SHP77 treated with DMSO at 0.1 percent for 48 hours (cell line): ENCODE data around the gene CCDC88B.

ENCODE experiments used
- DNase-seq: peaks from one replicate; lab custom pipeline; 2025; lab: John Stamatoyannopoulos, UW

Gene CCDC88B

GRCh38 chr11:64362339-64362738 is 22.3 kb downstream of the CCDC88B start:
- no peak for DNase-seq

GRCh38 chr11:64364435-64364834 is 24.4 kb downstream of the CCDC88B start:
- no peak for DNase-seq

DNA sequence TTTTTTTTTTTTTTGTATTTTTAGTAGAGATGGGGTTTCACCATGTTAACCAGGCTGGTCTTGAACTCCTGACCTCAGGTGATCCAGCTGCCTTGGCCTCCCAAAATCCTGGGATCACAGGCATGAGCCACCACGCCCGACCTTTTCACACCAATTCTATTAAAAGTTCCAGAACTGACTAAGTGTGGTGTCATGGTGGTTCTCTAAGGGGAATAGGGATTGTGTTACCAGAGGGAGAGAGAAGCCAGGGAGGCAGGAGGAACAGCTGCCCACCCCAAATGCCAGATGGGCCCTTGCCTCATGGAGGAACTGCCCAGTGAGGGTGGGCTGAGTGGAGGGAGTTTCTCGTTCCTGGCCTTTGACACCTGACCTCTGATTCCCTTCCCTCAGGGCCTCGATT is 24.9 kb downstream of the CCDC88B start:
- no peak for DNase-seq

GRCh38 chr11:64366751-64367150 is 26.7 kb downstream of the CCDC88B start:
- DNase-seq, result no peak

DNA sequence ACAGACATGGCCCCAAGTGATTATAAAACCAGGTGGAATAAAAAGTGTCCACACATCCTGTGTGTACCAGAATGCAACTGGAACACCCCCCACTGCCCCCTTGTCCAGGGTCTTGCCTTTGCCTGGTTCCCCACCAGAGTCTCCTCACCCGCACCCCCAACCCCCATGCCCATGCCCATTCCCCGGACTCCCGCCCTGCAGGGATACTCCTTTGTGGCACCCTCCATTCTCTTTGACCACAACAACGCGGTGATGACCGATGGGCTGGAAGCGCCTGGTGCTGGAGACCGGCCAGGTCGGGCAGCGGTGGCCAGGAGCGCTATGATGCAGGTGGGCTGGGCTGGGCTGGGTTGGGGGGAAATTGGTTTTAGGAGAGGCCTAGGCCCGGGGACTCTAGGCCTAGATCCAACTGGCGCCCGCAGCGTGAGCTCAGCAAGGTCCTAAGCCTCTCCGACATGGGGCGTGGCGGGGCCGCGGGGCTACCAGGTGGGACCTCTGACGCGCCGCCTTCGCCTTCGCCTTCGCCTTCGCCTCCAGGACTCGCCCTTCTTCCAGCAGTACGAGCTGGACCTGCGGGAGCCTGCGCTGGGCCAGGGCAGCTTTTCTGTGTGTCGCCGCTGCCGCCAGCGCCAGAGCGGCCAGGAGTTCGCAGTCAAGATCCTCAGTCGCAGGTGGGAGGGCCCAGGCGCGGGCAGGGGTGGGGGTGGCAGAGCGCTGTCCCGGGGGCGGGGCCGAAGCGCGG is 28.1 kb downstream of the CCDC88B start:
- no peak for DNase-seq

DNA sequence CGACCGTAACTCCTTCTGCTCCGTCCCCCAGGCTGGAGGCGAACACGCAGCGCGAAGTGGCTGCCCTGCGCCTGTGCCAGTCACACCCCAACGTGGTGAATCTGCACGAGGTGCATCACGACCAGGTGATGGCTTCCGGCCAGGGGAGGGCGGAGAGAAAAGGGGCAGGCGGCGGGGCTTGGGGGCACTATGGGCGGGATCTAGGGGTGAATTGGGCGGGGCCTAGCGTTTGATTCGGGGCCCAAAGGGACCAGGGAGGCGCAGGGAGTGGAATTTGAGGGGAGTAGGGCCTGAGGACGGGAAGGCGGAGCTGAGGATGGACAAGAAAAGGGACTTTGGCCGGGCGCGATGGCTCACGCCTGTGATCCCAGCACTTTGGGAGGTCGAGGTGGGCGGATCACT is 28.7 kb downstream of the CCDC88B start:
- no peak for DNase-seq

DNA sequence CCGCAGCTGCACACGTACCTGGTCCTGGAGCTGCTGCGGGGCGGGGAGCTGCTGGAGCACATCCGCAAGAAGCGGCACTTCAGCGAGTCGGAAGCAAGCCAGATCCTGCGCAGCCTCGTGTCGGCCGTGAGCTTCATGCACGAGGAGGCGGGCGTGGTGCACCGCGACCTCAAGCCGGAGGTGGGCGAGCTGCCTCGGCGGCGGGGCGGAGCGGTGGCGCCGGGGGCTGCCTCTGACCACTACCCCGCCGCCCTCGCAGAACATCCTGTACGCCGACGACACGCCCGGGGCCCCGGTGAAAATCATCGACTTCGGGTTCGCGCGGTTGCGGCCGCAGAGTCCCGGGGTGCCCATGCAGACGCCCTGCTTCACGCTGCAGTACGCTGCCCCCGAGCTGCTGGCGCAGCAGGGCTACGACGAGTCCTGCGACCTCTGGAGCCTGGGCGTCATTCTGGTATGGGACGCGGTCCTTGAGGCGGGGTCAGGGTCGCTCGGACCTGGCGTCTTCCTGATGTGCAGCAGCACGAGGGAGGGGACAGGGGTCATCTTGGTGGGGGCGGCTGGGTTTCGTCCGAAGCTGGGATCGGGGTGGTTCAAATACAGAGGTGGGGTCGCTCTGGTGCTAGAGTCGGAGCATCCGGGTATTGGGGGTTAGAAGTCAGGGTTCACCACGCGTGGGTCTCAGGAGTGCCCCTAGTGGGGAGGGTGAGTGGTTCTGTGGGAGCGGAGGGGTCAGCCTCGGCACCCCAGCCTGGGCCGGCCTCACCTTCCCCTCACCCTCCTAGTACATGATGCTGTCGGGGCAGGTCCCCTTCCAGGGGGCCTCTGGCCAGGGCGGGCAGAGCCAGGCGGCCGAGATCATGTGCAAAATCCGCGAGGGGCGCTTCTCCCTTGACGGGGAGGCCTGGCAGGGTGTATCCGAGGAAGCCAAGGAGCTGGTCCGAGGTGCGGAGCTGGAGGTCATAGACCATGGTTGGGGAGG is 29.7 kb downstream of the CCDC88B start:
- DNase-seq, result no peak

GRCh38 chr11:64371201-64371600 is 31.2 kb downstream of the CCDC88B start:
- DNase-seq, result no peak

DNA sequence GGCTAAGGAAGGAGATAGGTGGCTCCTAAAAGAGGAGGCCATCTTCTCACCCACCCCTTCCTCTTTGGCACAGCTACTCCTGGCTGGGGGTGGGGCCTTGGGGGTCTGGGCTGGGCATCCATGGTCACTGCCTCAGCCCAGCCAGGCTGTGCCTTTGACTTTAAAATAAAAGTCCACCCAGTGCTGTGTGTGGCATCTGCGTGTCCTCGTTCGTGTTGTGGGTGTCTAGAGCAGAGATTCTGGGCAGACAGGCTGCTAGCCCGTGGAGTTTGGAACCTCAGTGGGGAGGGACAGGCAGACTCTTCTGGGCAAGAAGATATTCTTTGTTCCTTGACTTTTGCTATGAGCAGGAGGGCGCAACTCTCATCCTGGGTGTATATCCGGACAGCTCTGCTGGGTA is 32.0 kb downstream of the CCDC88B start:
- no peak for DNase-seq

DNA sequence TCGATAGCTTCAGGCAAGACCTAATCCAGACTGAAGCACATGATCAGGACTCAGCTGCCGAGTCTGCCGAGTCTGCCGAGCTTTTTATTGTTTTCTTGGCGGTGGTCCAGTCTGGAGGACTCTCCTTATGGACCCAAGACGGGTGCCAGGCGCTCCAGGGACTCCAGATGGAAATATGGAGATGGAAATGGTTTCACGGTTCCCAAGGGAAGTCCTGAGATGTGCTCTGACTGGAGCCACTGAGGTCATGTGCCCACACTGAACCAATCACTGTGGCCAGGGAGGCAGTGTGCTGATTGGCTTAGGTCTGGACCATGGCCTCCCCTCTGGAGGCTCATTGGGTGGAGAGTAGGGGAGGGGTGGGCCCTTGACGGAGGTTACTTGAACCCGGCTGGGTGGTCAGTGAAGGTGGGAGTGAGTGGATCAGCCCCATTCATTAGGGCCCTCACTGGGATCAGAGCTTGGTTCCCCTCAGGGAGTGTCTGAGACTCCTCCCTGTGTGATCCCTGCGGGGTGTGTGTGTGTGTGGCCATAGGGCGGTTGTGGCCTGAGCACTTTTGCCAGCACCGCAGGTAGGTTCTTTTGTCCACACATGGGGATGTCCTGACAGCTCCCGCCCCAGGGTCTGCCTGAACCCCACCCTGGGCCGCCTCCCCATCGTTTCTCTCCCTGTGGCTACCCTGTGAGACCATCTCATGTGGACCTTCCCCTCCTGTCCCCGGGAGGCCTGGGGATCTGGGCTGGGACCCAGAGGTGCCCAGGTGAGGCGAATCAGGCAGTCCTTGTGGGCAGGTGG is 33.0 kb downstream of the CCDC88B start:
- DNase-seq, result peak; percentile 94

GRCh38 chr11:64373598-64373974 is 33.6 kb downstream of the CCDC88B start:
- DNase-seq, result no peak

- DNase-seq, result no peak
Observed at GRCh38 chr11:64376071-64376470, 36.1 kb downstream of the CCDC88B start.

- peak; percentile 21 for DNase-seq
Observed at GRCh38 chr11:64378335-64378880, 38.4 kb downstream of the CCDC88B start.

GRCh38 chr11:64379160-64379559 is 39.2 kb downstream of the CCDC88B start:
- DNase-seq, result no peak

- DNase-seq, result no peak
Observed at GRCh38 chr11:64379817-64380709, 40.1 kb downstream of the CCDC88B start.

DNA sequence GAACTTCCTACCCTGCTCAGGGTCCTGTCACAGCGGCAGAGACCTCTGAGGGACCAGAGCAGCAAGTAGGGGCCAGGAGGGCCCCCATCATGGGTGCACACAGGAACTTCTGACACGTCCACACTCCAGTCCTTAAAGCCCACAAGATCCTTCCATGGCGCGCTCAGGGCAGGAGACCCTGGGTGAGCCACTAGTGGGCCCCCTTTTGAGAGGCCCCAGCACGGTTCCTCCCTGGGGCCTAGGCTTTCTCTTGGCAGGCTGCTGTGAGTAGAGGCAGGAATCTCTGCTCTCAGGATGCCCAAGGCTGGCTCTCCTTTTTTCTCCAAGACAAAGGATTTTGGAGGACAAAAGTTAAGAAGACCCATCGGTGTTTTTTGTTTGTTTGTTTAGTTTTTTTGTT is 41.3 kb downstream of the CCDC88B start:
- no peak for DNase-seq

DNA sequence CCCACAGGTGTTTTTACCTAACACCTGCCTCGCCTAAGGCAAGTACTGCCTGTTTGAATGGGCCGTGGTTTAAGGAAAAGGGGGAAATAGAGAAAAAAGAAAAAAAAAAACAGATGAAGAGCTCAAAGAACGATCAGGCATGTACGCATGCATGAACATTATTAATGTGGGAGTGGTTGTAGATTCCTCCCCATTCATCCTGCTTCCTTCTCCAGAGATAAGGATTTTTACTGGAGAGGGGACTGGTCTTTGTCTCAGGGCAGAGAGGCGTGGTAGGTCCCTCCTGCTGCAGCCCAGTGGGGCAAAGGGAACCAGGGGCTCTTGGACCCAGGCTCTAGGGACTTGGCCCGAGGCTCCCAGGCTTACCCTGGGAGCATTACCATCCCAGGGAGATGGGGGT is 42.0 kb downstream of the CCDC88B start:
- no peak for DNase-seq

- no peak for DNase-seq
Observed at GRCh38 chr11:64382586-64382985, 42.6 kb downstream of the CCDC88B start.

DNA sequence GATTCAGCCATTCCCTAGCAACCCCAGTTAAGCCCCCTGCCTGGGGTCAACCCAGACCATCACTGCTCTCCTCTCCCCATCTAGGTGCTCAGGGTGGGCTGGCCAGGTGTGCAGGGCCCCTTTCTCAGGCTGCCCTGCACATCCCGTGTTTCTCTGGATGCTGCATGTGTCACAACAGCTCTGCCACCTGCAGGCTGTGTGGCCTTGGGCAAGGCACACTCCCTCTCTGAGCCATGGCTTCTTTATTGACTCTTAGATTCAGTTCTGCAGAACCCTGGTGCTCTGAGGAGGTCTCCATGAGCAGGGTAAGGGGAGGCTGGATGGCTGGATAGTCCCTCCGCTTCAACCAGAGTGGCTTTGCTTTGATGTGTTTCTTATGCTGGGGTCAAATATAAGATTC is 43.6 kb downstream of the CCDC88B start:
- no peak for DNase-seq

DNA sequence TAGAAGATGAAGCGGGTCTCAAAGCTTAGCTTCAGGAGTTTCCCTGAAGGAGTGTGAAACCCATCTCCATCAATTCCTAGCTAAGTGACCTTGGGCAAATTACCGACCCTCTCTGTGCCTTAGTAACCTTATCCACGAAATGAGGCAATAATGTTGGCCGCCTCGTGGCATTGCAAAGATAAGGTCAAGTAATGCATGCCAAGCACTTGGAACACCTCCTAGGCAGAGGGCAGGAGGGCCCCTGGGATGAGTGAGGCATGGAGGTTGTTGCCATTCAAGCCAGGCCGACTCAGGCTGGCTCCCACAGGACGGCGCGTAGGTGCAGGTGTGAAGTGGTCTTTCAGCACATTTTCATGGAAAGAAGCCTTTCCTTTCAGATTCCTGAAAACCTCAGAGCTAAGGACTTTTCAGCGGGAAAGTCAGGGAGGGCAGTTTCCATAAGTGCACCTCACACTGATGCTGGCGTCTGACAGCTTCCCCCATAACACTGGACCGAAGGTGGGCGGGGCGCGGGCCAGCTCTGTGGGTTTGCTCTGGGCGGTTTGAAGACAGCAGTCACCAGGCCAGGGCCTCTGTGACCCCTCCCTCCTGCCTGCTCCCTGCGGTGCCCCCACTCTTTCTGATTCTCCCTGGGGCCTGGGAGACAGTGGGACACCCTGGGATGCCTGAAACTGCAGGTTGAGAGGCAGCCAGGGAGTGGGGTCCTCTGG is 44.2 kb downstream of the CCDC88B start:
- DNase-seq, result no peak
